ENCODE data around the gene SRGAP1. TPM values are rescaled to one million over a fixed set of nuclear protein-coding genes. Genes with fewer than 3 reads are reported as not detected.

SRGAP1 gene
- total RNA-seq, 1 experiment from 2014 or later, result 26.8 TPM

DNA sequence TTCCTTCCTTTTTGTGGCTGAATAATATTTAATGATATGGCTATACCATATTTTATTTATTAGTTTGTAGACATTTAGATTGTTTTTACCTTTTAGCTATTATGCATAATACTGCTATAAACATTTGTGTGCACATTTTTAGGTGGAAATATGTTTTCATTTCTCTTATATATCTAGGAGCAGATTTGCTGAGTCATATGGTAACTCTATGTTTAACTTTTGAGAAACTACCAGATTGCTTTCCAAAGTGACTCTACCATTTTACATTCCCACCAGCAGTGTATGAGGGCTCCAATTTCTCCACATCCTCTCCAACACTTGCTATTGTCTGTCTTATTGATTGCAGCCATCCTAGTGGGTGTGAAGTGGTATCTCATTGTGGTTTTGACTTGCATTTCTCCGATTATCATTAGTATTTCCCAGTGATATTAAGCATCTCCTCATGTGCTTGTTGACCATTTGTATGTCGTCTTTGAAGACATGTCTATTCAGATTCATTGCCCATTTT lies 217.4 kb downstream of the SRGAP1 start:
- no peaks in the 10 kb centered on the region for H3K4me1 ChIP-seq (ENCODE audit: control insufficient read depth, insufficient read depth, low read length)
- no TSS peak for BruUV-seq (replicated peaks)
- POLR2A ChIA-PET, result interaction anchor here (0.7 kb wide), 1 partner anchor 22 kb away, joined by 3 read pairs; no protein-coding TSS in a partner anchor
- CTCF ChIA-PET, result no interaction called here
- H3K4me3 ChIP-seq (ENCODE audit: low read depth in 2 of 2, low read length in 2 of 2), result no peak overlapping the region
- intact Hi-C loops (cut with micrococcal nuclease; ENCODE audit: unreplicated experiment), result no loop called here
- DNase-seq (ENCODE audit: low read depth, low spot score) (no peak), ATAC-seq (no peak)
- no peaks in the 10 kb centered on the region for H3K27me3 ChIP-seq (ENCODE audit: control insufficient read depth, insufficient read depth, low read length)
- H3K36me3 ChIP-seq (ENCODE audit: control insufficient read depth, insufficient read depth, low read length), result peaks cover 4% of the 10 kb centered on the region
- no peak overlapping the region for H3K27ac ChIP-seq (ENCODE audit: low read length)
- no peaks in the 10 kb centered on the region for H3K9me3 ChIP-seq (ENCODE audit: control insufficient read depth, insufficient read depth, low read depth, low read length)
- in situ Hi-C loops (cut with HindIII; ENCODE audit: low pct_unique_long_range_greater_than_20kb, low sequenced_read_pairs), result no loop called here
- TF ChIP-seq POLR2AphosphoS5 (IDR thresholded peaks at IDR 0.05; ENCODE audit: low read depth, low read length) (no peak), SIN3A (IDR thresholded peaks at IDR 0.05; ENCODE audit: borderline replicate concordance, insufficient read depth, low read depth, low read length) (no peak), TCF7L2 (IDR thresholded peaks at IDR 0.05; ENCODE audit: low read depth, low read length) (no peak)
- TF ChIP-seq, protein P1, sequence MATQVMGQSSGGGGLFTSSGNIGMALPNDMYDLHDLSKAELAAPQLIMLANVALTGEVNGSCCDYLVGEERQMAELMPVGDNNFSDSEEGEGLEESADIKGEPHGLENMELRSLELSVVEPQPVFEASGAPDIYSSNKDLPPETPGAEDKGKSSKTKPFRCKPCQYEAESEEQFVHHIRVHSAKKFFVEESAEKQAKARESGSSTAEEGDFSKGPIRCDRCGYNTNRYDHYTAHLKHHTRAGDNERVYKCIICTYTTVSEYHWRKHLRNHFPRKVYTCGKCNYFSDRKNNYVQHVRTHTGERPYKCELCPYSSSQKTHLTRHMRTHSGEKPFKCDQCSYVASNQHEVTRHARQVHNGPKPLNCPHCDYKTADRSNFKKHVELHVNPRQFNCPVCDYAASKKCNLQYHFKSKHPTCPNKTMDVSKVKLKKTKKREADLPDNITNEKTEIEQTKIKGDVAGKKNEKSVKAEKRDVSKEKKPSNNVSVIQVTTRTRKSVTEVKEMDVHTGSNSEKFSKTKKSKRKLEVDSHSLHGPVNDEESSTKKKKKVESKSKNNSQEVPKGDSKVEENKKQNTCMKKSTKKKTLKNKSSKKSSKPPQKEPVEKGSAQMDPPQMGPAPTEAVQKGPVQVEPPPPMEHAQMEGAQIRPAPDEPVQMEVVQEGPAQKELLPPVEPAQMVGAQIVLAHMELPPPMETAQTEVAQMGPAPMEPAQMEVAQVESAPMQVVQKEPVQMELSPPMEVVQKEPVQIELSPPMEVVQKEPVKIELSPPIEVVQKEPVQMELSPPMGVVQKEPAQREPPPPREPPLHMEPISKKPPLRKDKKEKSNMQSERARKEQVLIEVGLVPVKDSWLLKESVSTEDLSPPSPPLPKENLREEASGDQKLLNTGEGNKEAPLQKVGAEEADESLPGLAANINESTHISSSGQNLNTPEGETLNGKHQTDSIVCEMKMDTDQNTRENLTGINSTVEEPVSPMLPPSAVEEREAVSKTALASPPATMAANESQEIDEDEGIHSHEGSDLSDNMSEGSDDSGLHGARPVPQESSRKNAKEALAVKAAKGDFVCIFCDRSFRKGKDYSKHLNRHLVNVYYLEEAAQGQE (IDR thresholded peaks at IDR 0.05; ENCODE audit: insufficient read depth in 1 of 2, low read depth in 2 of 2, low read length in 1 of 2), result no peak
- TF ChIP-seq, protein P2, sequence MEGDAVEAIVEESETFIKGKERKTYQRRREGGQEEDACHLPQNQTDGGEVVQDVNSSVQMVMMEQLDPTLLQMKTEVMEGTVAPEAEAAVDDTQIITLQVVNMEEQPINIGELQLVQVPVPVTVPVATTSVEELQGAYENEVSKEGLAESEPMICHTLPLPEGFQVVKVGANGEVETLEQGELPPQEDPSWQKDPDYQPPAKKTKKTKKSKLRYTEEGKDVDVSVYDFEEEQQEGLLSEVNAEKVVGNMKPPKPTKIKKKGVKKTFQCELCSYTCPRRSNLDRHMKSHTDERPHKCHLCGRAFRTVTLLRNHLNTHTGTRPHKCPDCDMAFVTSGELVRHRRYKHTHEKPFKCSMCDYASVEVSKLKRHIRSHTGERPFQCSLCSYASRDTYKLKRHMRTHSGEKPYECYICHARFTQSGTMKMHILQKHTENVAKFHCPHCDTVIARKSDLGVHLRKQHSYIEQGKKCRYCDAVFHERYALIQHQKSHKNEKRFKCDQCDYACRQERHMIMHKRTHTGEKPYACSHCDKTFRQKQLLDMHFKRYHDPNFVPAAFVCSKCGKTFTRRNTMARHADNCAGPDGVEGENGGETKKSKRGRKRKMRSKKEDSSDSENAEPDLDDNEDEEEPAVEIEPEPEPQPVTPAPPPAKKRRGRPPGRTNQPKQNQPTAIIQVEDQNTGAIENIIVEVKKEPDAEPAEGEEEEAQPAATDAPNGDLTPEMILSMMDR (IDR thresholded peaks at IDR 0.05), result no peak

DNA sequence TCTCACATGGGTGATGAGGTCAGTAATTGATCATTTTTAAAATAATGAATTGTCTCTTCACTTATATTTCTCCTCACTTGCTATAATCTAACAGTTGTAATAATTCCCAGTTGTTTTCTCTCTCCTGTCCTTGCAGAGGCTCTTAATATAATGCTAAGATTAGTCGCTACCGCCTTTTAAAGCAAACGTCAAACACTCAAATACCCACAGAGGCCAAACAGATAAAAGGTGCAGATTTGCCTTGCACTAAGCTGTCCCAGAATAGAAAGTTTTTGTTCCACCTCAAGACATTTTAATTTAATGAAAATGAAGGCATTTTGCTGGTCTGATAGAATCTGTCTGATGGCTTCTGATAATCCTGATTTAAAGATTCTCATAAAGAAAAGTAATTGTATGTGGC lies 218.6 kb downstream of the SRGAP1 start:
- DNase-seq (ENCODE audit: low read depth, low spot score) (no peak), ATAC-seq (no peak)
- no TSS peak for BruUV-seq (replicated peaks)
- Histone ChIP-seq H3K4me3 (ENCODE audit: low read depth in 2 of 2, low read length in 2 of 2) (no peak overlapping the region), H3K27ac (ENCODE audit: low read length) (no peak overlapping the region), H3K36me3 (ENCODE audit: control insufficient read depth, insufficient read depth, low read length) (peaks cover 4% of the 10 kb centered on the region), H3K27me3 (ENCODE audit: control insufficient read depth, insufficient read depth, low read length) (no peaks in the 10 kb centered on the region), H3K4me1 (ENCODE audit: control insufficient read depth, insufficient read depth, low read length) (no peaks in the 10 kb centered on the region), H3K9me3 (ENCODE audit: control insufficient read depth, insufficient read depth, low read depth, low read length) (no peaks in the 10 kb centered on the region)
- in situ Hi-C loops (cut with HindIII; ENCODE audit: low pct_unique_long_range_greater_than_20kb, low sequenced_read_pairs) (no loop called here), intact Hi-C loops (cut with micrococcal nuclease; ENCODE audit: unreplicated experiment) (no loop called here)
- POLR2A ChIA-PET, result no interaction called here
- TF ChIP-seq, protein P1 (IDR thresholded peaks at IDR 0.05; ENCODE audit: insufficient read depth in 1 of 2, low read depth in 2 of 2, low read length in 1 of 2), result no peak
- TF ChIP-seq, protein P2 (IDR thresholded peaks at IDR 0.05), result no peak
- TF ChIP-seq POLR2AphosphoS5 (IDR thresholded peaks at IDR 0.05; ENCODE audit: low read depth, low read length) (no peak), SIN3A (IDR thresholded peaks at IDR 0.05; ENCODE audit: borderline replicate concordance, insufficient read depth, low read depth, low read length) (no peak), TCF7L2 (IDR thresholded peaks at IDR 0.05; ENCODE audit: low read depth, low read length) (no peak)
- CTCF ChIA-PET, result no interaction called here
